Measurements from ENCODE around the gene TTC9B.

TTC9B gene

GRCh38 chr19:40247178-40247577 lies 29.0 kb upstream of the TTC9B start:
- DNase-seq, result no peak

- no peak for DNase-seq
Observed at GRCh38 chr19:40246292-40247073, 28.3 kb upstream of the TTC9B start.

GRCh38 chr19:40245506-40246128 lies 27.4 kb upstream of the TTC9B start:
- DNase-seq, result no peak

GRCh38 chr19:40244579-40245317 lies 26.6 kb upstream of the TTC9B start:
- DNase-seq, result no peak

- no peak for DNase-seq
Observed at GRCh38 chr19:40243181-40243580, 25.0 kb upstream of the TTC9B start.

- DNase-seq, result no peak
Observed at GRCh38 chr19:40242480-40242879, 24.3 kb upstream of the TTC9B start.

- no peak for DNase-seq
Observed at GRCh38 chr19:40241809-40242384, 23.7 kb upstream of the TTC9B start.

GRCh38 chr19:40241125-40241808 lies 23.1 kb upstream of the TTC9B start:
- no peak for DNase-seq

GRCh38 chr19:40240332-40240731 lies 22.1 kb upstream of the TTC9B start:
- no peak for DNase-seq

GRCh38 chr19:40239415-40240226 lies 21.4 kb upstream of the TTC9B start:
- DNase-seq, result no peak

- DNase-seq, result no peak
Observed at GRCh38 chr19:40238775-40239174, 20.6 kb upstream of the TTC9B start.

GRCh38 chr19:40237791-40238190 lies 19.6 kb upstream of the TTC9B start:
- no peak for DNase-seq

- DNase-seq, result no peak
Observed at GRCh38 chr19:40236366-40236765, 18.2 kb upstream of the TTC9B start.

GRCh38 chr19:40236026-40236355 lies 17.8 kb upstream of the TTC9B start:
- no peak for DNase-seq

GRCh38 chr19:40235238-40236025 lies 17.2 kb upstream of the TTC9B start:
- DNase-seq, result no peak

- DNase-seq, result no peak
Observed at GRCh38 chr19:40234429-40235237, 16.4 kb upstream of the TTC9B start.

- DNase-seq, result no peak
Observed at GRCh38 chr19:40233811-40234389, 15.7 kb upstream of the TTC9B start.

- no peak for DNase-seq
Observed at GRCh38 chr19:40232949-40233810, 15.0 kb upstream of the TTC9B start.

- no peak for DNase-seq
Observed at GRCh38 chr19:40232479-40232878, 14.3 kb upstream of the TTC9B start.
